Liver (tissue), 9 donors: ENCODE results near the gene DERA. TPM values are rescaled to one million over a fixed set of nuclear protein-coding genes. Genes with fewer than 3 reads are reported as not detected.

ENCODE experiments used
- DNase-seq: peaks from one replicate; pipeline ENCODE4 v3.0.0-alpha.2; 2017; ENCODE audit warnings: low spot score
- H3K27ac ChIP-seq, 2 donors: one replicate each; pipeline ENCODE4 v1.7.0; 2013; ENCODE audit warnings: inconsistent platforms in 2 of 2, low read length in 2 of 2, control low read depth in 1 of 2, low read depth in 1 of 2, mild to moderate bottlenecking in 1 of 2
- H3K27me3 ChIP-seq, 4 donors: one replicate each; pipeline versions ENCODE4 v1.6.1 to v1.7.0; 2013; ENCODE audit warnings: low read length in 3 of 4, inconsistent platforms in 1 of 4, mild to moderate bottlenecking in 1 of 4, moderate library complexity in 1 of 4; ENCODE audit not compliant: control insufficient read depth in 4 of 4, insufficient read depth in 4 of 4
- H3K36me3 ChIP-seq, 4 donors: one replicate each; pipeline versions ENCODE4 v1.6.1 to v1.7.0; 2013; ENCODE audit warnings: low read length in 3 of 4, mild to moderate bottlenecking in 3 of 4, low read depth in 1 of 4, moderate library complexity in 1 of 4; ENCODE audit not compliant: control insufficient read depth in 4 of 4, insufficient read depth in 3 of 4
- H3K4me1 ChIP-seq, 4 donors: one replicate each; pipeline versions ENCODE4 v1.6.1 to v1.7.0; 2013; ENCODE audit warnings: low read length in 3 of 4, mild to moderate bottlenecking in 3 of 4, moderate library complexity in 1 of 4; ENCODE audit not compliant: control insufficient read depth in 4 of 4, insufficient read depth in 4 of 4
- H3K4me3 ChIP-seq, 3 donors: one replicate each; pipeline versions ENCODE4 v1.6.1 to v1.7.0; 2013; ENCODE audit warnings: low read length in 3 of 3, control low read depth in 1 of 3, low read depth in 1 of 3, mild to moderate bottlenecking in 1 of 3
- H3K9ac ChIP-seq, 2 donors: one replicate each; pipeline ENCODE4 v1.7.0; 2013; ENCODE audit warnings: low read length in 2 of 2, mild to moderate bottlenecking in 2 of 2, moderate library complexity in 2 of 2, control low read depth in 1 of 2, low read depth in 1 of 2
- H3K9me3 ChIP-seq, 4 donors: one replicate each; pipeline versions ENCODE4 v1.6.1 to v1.7.0; 2013; ENCODE audit warnings: low read length in 3 of 4; ENCODE audit not compliant: control insufficient read depth in 4 of 4
- EGR1 ChIP-seq, 2 donors: IDR thresholded peaks; 2 replicates each; pipeline ENCODE4 v1.6.1; 2016 to 2018; ENCODE audit warnings: antibody characterized with exemption in 2 of 2, low read depth in 2 of 2
- FOXA1 ChIP-seq: IDR thresholded peaks from 2 replicates; pipeline ENCODE4 v1.6.1; 2016; ENCODE audit warnings: antibody characterized with exemption
- FOXA2 ChIP-seq: IDR thresholded peaks from 2 replicates; pipeline ENCODE4 v1.6.1; 2016; ENCODE audit warnings: antibody characterized with exemption
- GABPA ChIP-seq, 2 donors: IDR thresholded peaks in 1 of 2; conservative IDR thresholded peaks in 1 of 2; 2 replicates each; pipeline ENCODE4 v1.6.1; 2016; ENCODE audit warnings: antibody characterized with exemption in 2 of 2, mild to moderate bottlenecking in 1 of 2, moderate library complexity in 1 of 2
- HNF4A ChIP-seq, 2 donors: conservative IDR thresholded peaks; 2 replicates each; pipeline ENCODE4 v1.6.1; 2016; ENCODE audit warnings: antibody characterized with exemption in 2 of 2, mild to moderate bottlenecking in 2 of 2
- HNF4G ChIP-seq: IDR thresholded peaks from 2 replicates; pipeline ENCODE4 v1.6.1; 2016; ENCODE audit warnings: antibody characterized with exemption
- JUND ChIP-seq, 2 donors: IDR thresholded peaks; 2 replicates each; pipeline ENCODE4 v1.6.1; 2016; ENCODE audit warnings: antibody characterized with exemption in 2 of 2
- MAX ChIP-seq: IDR thresholded peaks from 2 replicates; pipeline ENCODE4 v1.6.1; 2016; ENCODE audit warnings: antibody characterized with exemption
- NR2F2 ChIP-seq: IDR thresholded peaks from 2 replicates; pipeline ENCODE4 v1.6.1; 2016; ENCODE audit warnings: antibody characterized with exemption
- RAD21 ChIP-seq, 2 donors: IDR thresholded peaks; 2 replicates each; pipeline ENCODE4 v1.6.1; 2016; ENCODE audit warnings: antibody characterized with exemption in 2 of 2, mild to moderate bottlenecking in 2 of 2
- REST ChIP-seq: IDR thresholded peaks from 2 replicates; pipeline ENCODE4 v1.6.1; 2016; ENCODE audit warnings: antibody characterized with exemption, mild to moderate bottlenecking
- RXRA ChIP-seq, 2 donors: IDR thresholded peaks; 2 replicates each; pipeline ENCODE4 v1.6.1; 2017 to 2018; ENCODE audit warnings: antibody characterized with exemption in 2 of 2, mild to moderate bottlenecking in 1 of 2
- SP1 ChIP-seq: IDR thresholded peaks from 2 replicates; pipeline ENCODE4 v1.6.1; 2018; ENCODE audit warnings: antibody characterized with exemption, mild to moderate bottlenecking
- TAF1 ChIP-seq: conservative IDR thresholded peaks from 2 replicates; pipeline ENCODE4 v1.6.1; 2016; ENCODE audit warnings: antibody characterized with exemption, mild to moderate bottlenecking
- YY1 ChIP-seq: IDR thresholded peaks from 2 replicates; pipeline ENCODE4 v1.6.1; 2016; ENCODE audit warnings: antibody characterized with exemption, mild to moderate bottlenecking
- ZBTB33 ChIP-seq: IDR thresholded peaks from 2 replicates; pipeline ENCODE4 v1.6.1; 2016; ENCODE audit warnings: antibody characterized with exemption
- WGBS: extraction: QIAGEN DNeasy Blood & Tissue Kit; methylation state at CpG from one replicate; pipeline ENCODE4 v1.1.7; 2013; 5-methylcytosine and 5-hydroxymethylcytosine counted together
- polyA plus RNA-seq, 2 donors: library from polyadenylated mRNA; stranded (reverse) in 1 of 2; unstranded in 1 of 2; fragments of 200-250 nt in 1 of 2; fragments of >200 nt in 1 of 2; fragmentation: Nextera tagmentation in 1 of 2; extraction: Ambion mirVana in 1 of 2; gene quantifications; one replicate each; pipeline versions ENCODE4 v1.2.1 to v1.2.3, GENCODE V29; 2013 to 2015
- total RNA-seq, 2 donors: library from RNA; depleted of rRNA; stranded (reverse); fragments of >200 nt; gene quantifications; one replicate each; pipeline ENCODE4 v1.2.3, GENCODE V29; 2014
- TF ChIP-seq, protein P1 (sequence below): fragments of 150-350 bp; IDR thresholded peaks from 2 replicates; pipeline ENCODE4 v1.5.1; 2017; ENCODE audit warnings: improper control_type of control experiment, low read depth, low read length; ENCODE audit not compliant: missing input control
- TF ChIP-seq, protein P2 (sequence below): IDR thresholded peaks from 2 replicates; pipeline ENCODE4 v1.6.1; 2016; ENCODE audit warnings: antibody characterized with exemption
- donor health status: healthy.
- donor health status: healthy.
- donor health status: healthy.
- donor health status: healthy.
- donor health status: healthy.

The DERA gene
- total and polyA plus RNA-seq, 4 donors: 32.9 to 65.2 (median 52.4) TPM

DNA sequence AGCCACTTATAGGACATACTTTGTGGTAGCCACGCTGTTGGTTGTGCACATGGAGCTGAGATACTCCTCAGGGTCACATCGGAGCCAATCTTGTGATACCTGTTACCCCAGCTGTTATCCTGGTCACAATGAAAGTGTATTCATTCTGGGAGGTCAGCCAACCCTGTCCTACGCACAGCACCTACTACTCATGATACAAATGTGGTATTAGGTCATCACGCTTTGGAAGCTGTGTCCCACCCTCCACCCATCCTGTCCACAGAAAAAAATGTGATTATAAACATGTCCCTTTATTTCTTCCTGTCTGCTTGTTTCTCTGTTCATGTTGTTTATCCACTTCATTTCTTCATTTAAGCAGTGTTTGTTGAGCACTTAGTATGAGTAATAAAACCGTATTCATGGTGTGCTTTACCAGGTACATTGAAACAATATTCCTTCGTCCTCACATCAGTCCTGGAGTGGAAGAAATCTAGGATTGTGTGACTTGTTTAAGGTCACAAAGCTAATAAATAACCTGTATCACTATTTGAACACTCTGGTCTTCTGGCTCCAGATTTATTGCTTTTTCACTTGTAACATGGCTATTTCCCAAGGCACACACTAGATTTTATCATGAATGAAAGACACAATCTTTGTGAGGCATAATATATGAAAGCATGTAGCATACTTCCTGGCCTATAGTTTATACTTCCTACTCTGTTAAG, 73.1 kb downstream of the DERA start:
- 37% methylated on average over 6 of the region's 6 CpGs for WGBS
- Histone ChIP-seq H3K36me3 (peaks cover 0 to 4% (median 2%) of the 10 kb centered on the region in 4 donors), H3K27ac (peak overlapping the region; percentile 1 to 72), H3K4me1 (peaks cover 3 to 36% (median 28%) of the 10 kb centered on the region in 4 donors), H3K27me3 (no peaks in the 10 kb centered on the region), H3K4me3 (no peak overlapping the region), H3K9ac (peak overlapping the region in 1 of 2 donors; percentile 11), H3K9me3 (no peaks in the 10 kb centered on the region)
- DNase-seq: no peak
- peak; percentile 36 for TF ChIP-seq SP1
- peak; percentile 27 for TF ChIP-seq FOXA2
- TF ChIP-seq MAX: no peak
- peak; percentile 28 to 44 for TF ChIP-seq RXRA (IDR thresholded peaks at IDR 0.05)
- peak; percentile 27 to 32 for TF ChIP-seq HNF4A (conservative IDR thresholded peaks at IDR 0.05)
- TF ChIP-seq NR2F2: no peak

DNA sequence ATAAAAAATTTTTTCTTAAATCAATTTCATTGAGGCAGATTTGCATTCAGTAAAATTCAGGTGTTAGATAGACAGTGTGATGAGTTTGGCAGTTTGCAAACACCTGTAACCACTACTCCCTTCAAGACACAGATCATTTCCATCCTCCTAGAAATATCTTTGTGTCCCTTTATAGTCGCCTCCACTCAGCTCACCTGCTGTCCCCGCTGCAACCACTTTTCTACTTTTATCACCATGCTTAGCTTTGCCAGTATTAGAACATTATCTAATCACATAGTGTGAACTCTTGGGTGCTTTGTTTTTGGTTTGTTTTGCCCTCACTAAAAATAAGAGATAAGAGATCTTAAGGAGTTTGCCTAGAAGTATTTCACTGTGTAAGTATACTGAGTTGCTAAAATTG, 73.8 kb downstream of the DERA start:
- H3K4me1 ChIP-seq: peaks cover 3 to 33% (median 27%) of the 10 kb centered on the region in 4 donors
- no peak overlapping the region for H3K4me3 ChIP-seq
- H3K9ac ChIP-seq: no peak overlapping the region
- no peaks in the 10 kb centered on the region for H3K9me3 ChIP-seq
- H3K27me3 ChIP-seq: no peaks in the 10 kb centered on the region
- no peak for DNase-seq
- H3K36me3 ChIP-seq: peaks cover 0 to 4% (median 2%) of the 10 kb centered on the region in 4 donors
- WGBS: 93% methylated on average over 2 of the region's 2 CpGs
- no peak for TF ChIP-seq NR2F2
- no peak for TF ChIP-seq JUND (IDR thresholded peaks at IDR 0.05)
- TF ChIP-seq, protein P1, sequence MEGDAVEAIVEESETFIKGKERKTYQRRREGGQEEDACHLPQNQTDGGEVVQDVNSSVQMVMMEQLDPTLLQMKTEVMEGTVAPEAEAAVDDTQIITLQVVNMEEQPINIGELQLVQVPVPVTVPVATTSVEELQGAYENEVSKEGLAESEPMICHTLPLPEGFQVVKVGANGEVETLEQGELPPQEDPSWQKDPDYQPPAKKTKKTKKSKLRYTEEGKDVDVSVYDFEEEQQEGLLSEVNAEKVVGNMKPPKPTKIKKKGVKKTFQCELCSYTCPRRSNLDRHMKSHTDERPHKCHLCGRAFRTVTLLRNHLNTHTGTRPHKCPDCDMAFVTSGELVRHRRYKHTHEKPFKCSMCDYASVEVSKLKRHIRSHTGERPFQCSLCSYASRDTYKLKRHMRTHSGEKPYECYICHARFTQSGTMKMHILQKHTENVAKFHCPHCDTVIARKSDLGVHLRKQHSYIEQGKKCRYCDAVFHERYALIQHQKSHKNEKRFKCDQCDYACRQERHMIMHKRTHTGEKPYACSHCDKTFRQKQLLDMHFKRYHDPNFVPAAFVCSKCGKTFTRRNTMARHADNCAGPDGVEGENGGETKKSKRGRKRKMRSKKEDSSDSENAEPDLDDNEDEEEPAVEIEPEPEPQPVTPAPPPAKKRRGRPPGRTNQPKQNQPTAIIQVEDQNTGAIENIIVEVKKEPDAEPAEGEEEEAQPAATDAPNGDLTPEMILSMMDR: no peak
- TF ChIP-seq YY1: no peak
- TF ChIP-seq RAD21 (IDR thresholded peaks at IDR 0.05): no peak
- TF ChIP-seq RXRA (IDR thresholded peaks at IDR 0.05): no peak
- TF ChIP-seq MAX: no peak
- no peak for TF ChIP-seq EGR1 (IDR thresholded peaks at IDR 0.05; ENCODE audit: low read depth in 2 of 2)
- TF ChIP-seq HNF4A (conservative IDR thresholded peaks at IDR 0.05): no peak
- TF ChIP-seq, protein P2, sequence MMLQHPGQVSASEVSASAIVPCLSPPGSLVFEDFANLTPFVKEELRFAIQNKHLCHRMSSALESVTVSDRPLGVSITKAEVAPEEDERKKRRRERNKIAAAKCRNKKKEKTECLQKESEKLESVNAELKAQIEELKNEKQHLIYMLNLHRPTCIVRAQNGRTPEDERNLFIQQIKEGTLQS: no peak
- TF ChIP-seq HNF4G: no peak
- no peak for TF ChIP-seq FOXA1
- TF ChIP-seq REST: no peak
- no peak for TF ChIP-seq SP1
- TF ChIP-seq TAF1: no peak
- TF ChIP-seq FOXA2: no peak
- TF ChIP-seq GABPA (IDR thresholded peaks at IDR 0.05 in 1 of 2, conservative IDR thresholded peaks at IDR 0.05 in 1 of 2): no peak
- no peak for TF ChIP-seq ZBTB33
- H3K27ac ChIP-seq: no peak overlapping the region
